GM18502 (cell line): ENCODE measurements around the gene EDN3.

Experiments used
- ATAC-seq: cut with Tn5 transposase; IDR thresholded peaks from one replicate; pipeline ENCODE4 v1.9.1; 2021; ENCODE audit warnings: mild to moderate bottlenecking; ENCODE audit not compliant: unreplicated experiment, poor library complexity

EDN3 gene

GRCh38 chr20:59307270-59307669 lies 6.9 kb downstream of the EDN3 start:
- ATAC-seq = no peak

GRCh38 chr20:59308493-59309201 lies 8.2 kb downstream of the EDN3 start:
- no peak for ATAC-seq

- no peak for ATAC-seq
These were observed 8.8 kb downstream of the EDN3 start for GRCh38 chr20:59309218-59309617.

GRCh38 chr20:59314997-59315396 lies 14.6 kb downstream of the EDN3 start:
- no peak for ATAC-seq

- no peak for ATAC-seq
These were observed 16.7 kb downstream of the EDN3 start for GRCh38 chr20:59316911-59317731.

- ATAC-seq = no peak
These were observed 17.9 kb downstream of the EDN3 start for GRCh38 chr20:59318201-59318790.

- ATAC-seq = no peak
These were observed 18.4 kb downstream of the EDN3 start for GRCh38 chr20:59318803-59319202.

- no peak for ATAC-seq
These were observed 20.0 kb downstream of the EDN3 start for GRCh38 chr20:59320426-59320825.

GRCh38 chr20:59320854-59321647 lies 20.6 kb downstream of the EDN3 start:
- no peak for ATAC-seq

- no peak for ATAC-seq
These were observed 21.7 kb downstream of the EDN3 start for GRCh38 chr20:59322081-59322480.

GRCh38 chr20:59322585-59323454 lies 22.4 kb downstream of the EDN3 start:
- no peak for ATAC-seq

- no peak for ATAC-seq
These were observed 23.3 kb downstream of the EDN3 start for GRCh38 chr20:59323731-59324130.

- ATAC-seq = no peak
These were observed 24.2 kb downstream of the EDN3 start for GRCh38 chr20:59324521-59325141.

- ATAC-seq = no peak
These were observed 24.7 kb downstream of the EDN3 start for GRCh38 chr20:59325142-59325523.

- ATAC-seq = no peak
These were observed 25.8 kb downstream of the EDN3 start for GRCh38 chr20:59326188-59326587.

- no peak for ATAC-seq
These were observed 27.7 kb downstream of the EDN3 start for GRCh38 chr20:59328071-59328470.

- ATAC-seq = no peak
These were observed 31.4 kb downstream of the EDN3 start for GRCh38 chr20:59331721-59332329.

GRCh38 chr20:59333260-59333845 lies 32.9 kb downstream of the EDN3 start:
- ATAC-seq = no peak
